Endometrium (tissue), 2 donors: Measurements from ENCODE around the gene TERF2IP.

Experiments
- FAIRE-seq: peaks from 2 replicates; lab custom pipeline; 2012; peaks lifted over from hg19 to GRCh38; lab: Jason Lieb, UNC
- donor health status: control.
- donor health status: control.

Gene TERF2IP, protein sequence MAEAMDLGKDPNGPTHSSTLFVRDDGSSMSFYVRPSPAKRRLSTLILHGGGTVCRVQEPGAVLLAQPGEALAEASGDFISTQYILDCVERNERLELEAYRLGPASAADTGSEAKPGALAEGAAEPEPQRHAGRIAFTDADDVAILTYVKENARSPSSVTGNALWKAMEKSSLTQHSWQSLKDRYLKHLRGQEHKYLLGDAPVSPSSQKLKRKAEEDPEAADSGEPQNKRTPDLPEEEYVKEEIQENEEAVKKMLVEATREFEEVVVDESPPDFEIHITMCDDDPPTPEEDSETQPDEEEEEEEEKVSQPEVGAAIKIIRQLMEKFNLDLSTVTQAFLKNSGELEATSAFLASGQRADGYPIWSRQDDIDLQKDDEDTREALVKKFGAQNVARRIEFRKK

DNA sequence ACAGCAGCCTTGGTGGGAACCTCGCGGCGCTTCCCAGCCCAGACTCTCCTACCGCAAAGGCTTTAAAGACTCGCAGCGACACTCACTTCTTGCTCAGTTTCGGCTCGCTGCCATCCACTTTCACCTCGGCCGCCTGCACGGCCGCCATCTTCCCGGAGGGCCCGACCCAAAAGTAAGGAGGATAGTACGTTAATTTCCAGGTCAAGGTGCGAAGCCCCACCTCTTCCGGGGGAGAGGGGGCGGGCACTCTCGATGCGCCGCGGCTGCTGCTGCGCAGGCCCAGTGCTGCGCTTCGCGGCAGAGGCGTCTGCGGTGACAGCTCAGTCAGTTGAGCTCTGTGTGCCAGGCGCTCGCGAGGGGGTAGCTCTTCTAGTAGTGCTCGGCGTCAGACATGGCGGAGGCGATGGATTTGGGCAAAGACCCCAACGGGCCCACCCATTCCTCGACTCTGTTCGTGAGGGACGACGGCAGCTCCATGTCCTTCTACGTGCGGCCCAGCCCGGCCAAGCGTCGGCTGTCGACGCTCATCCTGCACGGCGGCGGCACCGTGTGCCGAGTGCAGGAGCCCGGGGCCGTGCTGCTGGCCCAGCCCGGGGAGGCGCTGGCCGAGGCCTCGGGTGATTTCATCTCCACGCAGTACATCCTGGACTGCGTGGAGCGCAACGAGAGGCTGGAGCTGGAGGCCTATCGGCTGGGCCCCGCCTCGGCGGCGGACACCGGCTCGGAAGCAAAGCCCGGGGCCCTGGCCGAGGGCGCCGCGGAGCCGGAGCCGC is at the start of gene TERF2IP, which contains the start of gene KARS1:
TERF2IP (plus strand) TSS at position 282 of the 773 bp plus-strand sequence; CDS start at position 392, 110 bp downstream.
KARS1 (minus strand) TSS at position 174 of the 773 bp plus-strand sequence; CDS start at position 148, 26 bp downstream.
- FAIRE-seq = peak; percentile 71

- FAIRE-seq = no peak
Observed at GRCh38 chr16:75599452-75600277, 47.9 kb upstream of the TERF2IP start.

DNA sequence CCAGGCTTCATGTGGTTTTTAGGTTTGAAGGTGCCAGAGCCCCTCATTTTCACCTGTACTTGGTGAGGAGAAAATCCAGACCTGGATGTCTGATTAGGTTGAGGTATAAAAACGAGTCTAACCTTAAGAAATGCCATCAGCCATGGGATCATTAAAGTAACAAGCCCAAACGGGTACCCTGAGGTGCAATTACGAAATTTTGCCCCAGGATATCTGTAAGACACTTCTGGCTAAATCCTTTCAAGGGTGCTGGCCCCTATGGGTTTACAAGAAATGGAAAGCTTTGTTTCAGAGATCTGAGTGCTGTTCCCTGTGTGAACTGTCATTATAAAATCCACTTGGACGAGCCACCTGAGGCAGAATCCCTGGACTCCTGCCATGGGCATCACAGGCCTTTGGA is 44.3 kb upstream of the TERF2IP start:
- no peak for FAIRE-seq

DNA sequence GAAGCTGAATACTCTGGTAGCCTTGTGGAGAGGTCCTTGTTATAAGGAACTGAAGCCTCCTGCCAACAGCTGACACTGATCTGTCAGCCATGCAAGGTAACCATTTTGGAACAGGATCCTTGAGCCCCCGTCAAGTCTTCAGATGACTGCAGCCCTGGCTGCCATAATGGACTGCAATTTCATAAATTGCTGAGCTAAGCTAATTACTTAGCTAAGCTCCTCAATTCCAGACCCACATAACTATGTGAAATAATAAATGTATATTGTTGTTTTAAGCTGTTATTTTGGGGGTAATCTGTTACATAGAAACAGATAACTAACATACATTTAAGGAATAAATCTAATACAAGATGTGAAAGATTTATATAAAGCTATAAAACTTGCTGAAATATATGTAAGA is 41.1 kb upstream of the TERF2IP start:
- no peak for FAIRE-seq

DNA sequence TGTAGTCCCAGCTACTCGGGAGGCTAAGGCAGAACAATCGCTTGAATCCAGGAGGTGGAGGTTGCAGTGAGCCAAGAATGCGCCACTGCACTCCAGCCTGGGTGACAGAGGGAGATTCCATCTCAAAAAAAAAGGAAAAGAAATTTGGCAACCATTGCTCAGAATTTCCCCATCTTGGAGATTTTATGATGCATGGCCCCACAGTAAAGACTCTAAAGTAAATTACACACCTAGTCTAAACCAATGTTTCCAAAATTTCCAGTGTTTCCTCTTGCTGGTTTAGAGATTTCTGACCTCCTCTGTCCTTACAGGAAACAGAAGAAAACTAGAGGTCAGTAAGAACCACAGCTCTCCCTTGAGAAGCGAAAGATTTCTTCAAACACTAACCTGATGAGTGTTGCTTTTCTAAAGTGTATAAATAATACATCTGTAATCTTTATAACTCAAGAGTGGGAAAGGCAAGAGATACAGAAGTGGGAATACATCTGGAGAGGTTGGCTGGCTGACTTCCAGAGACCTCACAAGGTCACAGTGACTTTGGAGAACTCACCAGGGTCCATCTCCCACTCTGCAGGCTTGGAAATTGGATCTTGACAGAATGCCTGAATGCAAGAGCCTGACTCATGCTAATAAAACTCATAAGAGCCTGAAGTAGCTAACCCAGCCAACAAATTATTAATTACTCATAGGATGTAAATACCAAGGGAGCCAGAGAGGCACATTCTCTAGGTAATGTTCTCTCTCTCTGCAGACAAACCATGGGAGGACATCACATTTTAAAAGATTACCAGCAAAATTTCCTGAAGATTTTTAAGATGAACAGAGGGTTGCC is 33.3 kb upstream of the TERF2IP start:
- no peak for FAIRE-seq

- no peak for FAIRE-seq
Observed at GRCh38 chr16:75615619-75616018, 32.0 kb upstream of the TERF2IP start.

DNA sequence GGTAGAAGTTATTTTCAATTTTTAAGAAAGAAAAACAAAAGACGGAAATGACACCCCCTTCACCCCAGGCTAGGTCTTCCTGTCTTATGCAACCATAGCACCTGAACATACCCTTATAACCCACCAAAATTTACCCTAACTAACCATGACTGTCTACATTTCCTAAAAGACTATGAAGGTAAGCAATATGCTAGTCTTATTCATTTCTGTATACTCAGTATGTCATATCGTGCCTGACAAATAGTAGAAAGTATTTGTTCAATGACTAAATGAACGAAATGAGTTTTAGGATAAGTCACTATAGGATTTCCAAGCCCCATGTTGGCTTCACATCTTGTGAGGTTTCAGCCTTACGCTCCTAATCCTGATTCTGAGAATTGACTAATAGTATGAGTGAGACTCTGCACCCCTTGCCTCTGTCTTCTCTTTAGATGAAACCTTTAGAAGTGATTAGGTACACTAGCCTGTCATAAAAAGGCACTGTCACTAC is 31.0 kb upstream of the TERF2IP start:
- no peak for FAIRE-seq

- FAIRE-seq = no peak
Observed at GRCh38 chr16:75617121-75617520, 30.5 kb upstream of the TERF2IP start.

DNA sequence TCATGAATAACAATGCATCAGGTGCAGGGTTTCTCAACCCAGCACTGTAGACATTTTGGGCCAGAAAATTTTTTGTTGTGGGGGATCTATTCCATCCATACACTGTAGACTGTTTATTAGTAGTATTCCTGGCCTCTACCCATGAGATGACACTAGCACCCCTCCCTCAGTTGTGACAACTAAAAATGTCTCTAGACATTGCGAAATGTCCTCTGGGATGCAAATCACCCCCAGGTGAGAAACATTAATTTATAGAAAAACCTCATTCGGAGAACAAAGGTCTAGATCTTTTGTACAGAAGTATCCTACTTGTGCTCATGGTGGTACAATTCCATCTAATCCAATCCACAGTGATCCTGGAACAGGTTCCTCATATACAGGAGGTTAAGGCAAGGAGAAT is 28.8 kb upstream of the TERF2IP start:
- no peak for FAIRE-seq

GRCh38 chr16:75620326-75621169 is 27.0 kb upstream of the TERF2IP start:
- no peak for FAIRE-seq

DNA sequence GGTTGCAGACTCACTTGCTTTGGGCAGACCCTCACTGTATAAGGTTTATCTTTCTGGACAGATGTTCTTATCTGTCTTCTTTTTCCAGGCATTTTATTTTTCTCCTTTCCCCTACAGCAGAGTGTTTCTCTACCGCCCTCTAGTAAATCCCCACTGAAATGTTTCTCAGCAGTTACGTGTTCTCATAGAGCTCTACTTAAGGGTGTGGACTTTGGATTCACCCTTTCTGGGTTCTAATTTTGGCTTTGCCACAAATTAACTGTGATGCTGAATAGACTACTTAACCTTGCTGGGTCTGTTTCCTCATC is 26.4 kb upstream of the TERF2IP start:
- FAIRE-seq = no peak

DNA sequence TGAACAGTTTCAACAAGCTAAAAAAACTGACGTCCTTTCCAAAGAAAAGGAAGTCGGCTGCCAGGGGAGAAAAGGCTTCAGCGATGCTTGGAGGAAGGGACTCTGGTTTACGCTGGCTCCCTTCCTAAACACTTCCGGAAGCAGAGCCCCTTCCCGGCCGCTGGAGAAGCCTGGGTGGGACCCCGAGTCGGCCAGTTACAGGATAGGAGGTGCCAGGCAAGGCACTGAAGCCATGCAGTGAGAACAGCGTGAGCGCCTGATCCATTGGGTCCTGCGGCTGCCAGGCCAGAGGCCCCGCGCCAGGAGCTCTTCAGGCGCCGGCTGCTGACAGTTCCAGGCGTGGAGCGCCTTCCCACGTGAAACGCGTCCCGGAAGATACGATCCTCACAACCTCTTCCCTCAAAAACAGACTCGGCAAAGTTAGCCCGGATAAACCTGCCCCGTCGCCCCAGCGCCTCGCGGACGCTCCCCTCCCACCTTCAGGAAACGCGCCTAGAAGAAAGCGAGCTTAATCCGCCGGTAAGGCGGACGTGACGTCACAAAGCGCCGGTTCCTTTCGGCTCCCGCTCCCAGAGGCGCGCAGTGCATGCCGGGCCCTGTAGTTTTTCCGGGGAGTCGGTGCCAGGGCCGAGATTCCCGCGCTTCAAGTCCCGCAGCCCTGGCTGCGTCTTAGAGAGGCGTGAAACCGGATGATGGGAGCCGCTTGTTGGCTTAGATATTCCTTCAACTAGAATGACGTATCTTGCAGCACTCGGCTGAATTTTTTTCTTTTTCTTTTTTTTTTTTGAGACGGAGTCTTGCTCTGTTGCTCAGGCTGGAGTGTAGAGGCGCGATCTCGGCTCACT is 24.6 kb upstream of the TERF2IP start, which contains the start of gene ADAT1:
ADAT1 (minus strand) TSS at position 521 of the 845 bp plus-strand sequence. CDS start 2,482 bp downstream, outside the sequence.
- FAIRE-seq = peak; percentile 81

GRCh38 chr16:75624921-75625334 is 22.6 kb upstream of the TERF2IP start:
- no peak for FAIRE-seq

DNA sequence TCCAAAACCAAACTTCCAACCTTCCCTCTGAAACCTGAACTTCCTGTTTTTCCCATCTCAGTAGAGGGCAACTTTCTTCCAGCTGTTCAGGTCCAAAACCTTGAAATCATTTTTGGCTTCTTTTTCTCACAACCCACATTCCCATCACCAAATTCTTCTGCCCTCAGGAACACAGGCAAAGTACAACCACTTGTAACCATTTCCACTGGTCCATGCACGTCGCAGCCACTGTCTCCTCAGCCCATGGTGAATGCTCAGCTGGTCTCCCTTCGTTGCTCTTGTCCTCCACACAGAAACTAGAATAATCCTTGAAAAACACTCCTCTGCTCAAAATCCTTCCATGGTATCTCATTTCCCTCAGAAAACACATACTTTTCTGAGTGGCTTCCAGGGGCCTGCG is 20.8 kb upstream of the TERF2IP start:
- FAIRE-seq = no peak

DNA sequence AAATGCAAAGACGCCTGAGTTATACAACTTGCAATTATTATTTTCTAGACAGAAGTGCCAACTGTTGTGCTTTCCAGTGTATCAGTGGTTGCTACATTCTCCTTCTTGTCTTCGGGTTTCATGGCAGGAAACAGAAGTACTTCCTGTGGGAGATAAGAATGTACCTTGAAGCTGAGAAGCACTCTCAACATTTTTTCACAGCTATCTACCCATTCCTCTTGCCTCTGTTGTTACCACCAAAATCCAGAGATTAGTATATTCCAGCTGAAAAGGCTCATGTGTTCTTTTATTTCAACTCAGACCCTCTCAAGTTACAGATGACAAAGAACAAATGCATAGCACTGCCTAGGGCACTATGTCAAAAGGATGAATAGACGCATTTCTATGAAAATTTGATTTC is 19.7 kb upstream of the TERF2IP start:
- no peak for FAIRE-seq

- FAIRE-seq = no peak
Observed at GRCh38 chr16:75628351-75628750, 19.2 kb upstream of the TERF2IP start.

DNA sequence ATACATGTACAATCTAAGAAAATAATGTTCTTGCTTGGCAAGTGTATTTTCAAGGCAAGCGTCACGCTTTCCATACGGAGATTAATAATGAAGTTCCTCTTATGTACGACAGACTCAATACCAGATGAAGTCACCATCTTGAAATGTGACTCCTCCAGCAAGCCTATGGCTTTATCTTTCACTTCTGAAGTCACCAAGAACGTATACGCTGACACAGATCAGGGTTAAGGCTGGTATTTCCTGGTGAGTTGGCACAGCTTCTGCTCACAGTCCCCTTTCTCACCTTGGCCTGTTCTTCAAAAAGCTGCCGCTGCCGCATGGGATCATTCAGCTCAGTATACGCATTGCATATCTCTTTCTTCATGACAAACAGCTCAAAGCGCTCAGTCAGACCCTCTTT is 18.4 kb upstream of the TERF2IP start:
- no peak for FAIRE-seq

DNA sequence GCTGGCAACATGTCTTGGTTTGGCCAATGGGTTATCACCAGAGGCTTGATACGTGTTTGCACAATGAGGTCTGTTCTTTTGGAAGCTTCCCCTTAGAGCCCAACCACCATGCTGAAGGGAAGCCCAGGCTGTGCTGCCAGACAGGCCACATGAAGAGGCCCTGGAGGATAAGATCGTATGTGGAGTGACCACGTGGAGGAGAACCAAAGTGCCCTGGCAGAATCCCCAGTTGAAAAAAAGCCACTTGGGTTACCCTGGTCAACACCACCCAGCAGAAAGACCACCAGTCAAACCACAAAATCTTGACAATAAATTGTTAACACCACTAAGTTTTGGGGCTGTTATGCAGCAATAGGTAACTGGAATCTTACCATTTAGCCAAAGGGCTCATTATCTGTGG is 17.5 kb upstream of the TERF2IP start:
- no peak for FAIRE-seq

GRCh38 chr16:75632857-75633256 is 14.7 kb upstream of the TERF2IP start:
- no peak for FAIRE-seq
